GM23338 (cell line): ENCODE data around the gene ACHE. TPM values are rescaled to one million over a fixed set of nuclear protein-coding genes. Genes with fewer than 3 reads are reported as not detected.

ENCODE experiments used
- ATAC-seq: fragments of 200-7000 bp; cut with Tn5 transposase; 3 replicates; pipeline ENCODE4 v1.9.1; 2020
- DNase-seq: peaks from one replicate; pipeline ENCODE4 v3.0.0-alpha.2; 2015; ENCODE audit warnings: low spot score
- H2AFZ ChIP-seq: fragments of 200-600 bp; sonication (generic); 2 replicates; pipeline ENCODE4 v1.8.0; 2016; ENCODE audit warnings: antibody characterized with exemption, mild to moderate bottlenecking, moderate library complexity
- H3F3A ChIP-seq: fragments of 200-600 bp; sonication (generic); replicated peaks from 2 replicates; pipeline ENCODE4 v1.8.0; 2017; ENCODE audit warnings: antibody characterized with exemption, mixed run types, low read depth
- H3K27ac ChIP-seq: fragments of 200-600 bp; sonication (generic); 2 replicates; pipeline ENCODE4 v1.6.1; 2016; ENCODE audit warnings: low read depth
- H3K27me3 ChIP-seq: fragments of 200-600 bp; sonication (generic); 2 replicates; pipeline ENCODE4 v1.8.0; 2016; ENCODE audit warnings: mild to moderate bottlenecking, mixed run types, moderate library complexity; ENCODE audit not compliant: insufficient read depth
- H3K36me3 ChIP-seq: fragments of 200-600 bp; sonication (generic); 2 replicates; pipeline ENCODE4 v1.8.0; 2016; ENCODE audit warnings: mild to moderate bottlenecking; ENCODE audit not compliant: insufficient read depth
- H3K4me1 ChIP-seq: fragments of 200-600 bp; sonication (generic); 2 replicates; pipeline ENCODE4 v1.8.0; 2016; ENCODE audit warnings: mild to moderate bottlenecking, moderate library complexity; ENCODE audit not compliant: insufficient read depth
- H3K4me2 ChIP-seq: fragments of 200-600 bp; sonication (generic); 2 replicates; pipeline ENCODE4 v1.7.1; 2017; ENCODE audit warnings: mixed run types
- H3K4me3 ChIP-seq: fragments of 200-600 bp; sonication (generic); 2 replicates; pipeline ENCODE4 v1.6.1; 2016; ENCODE audit warnings: mixed run types
- H3K79me2 ChIP-seq: fragments of 200-600 bp; sonication (generic); replicated peaks from 2 replicates; pipeline ENCODE4 v1.8.0; 2017; ENCODE audit warnings: mild to moderate bottlenecking; ENCODE audit not compliant: insufficient read depth
- H3K9me2 ChIP-seq: fragments of 200-600 bp; sonication (generic); 2 replicates; pipeline ENCODE4 v1.8.0; 2017; ENCODE audit not compliant: insufficient read depth
- H4K20me1 ChIP-seq: fragments of 200-600 bp; sonication (generic); replicated peaks from 2 replicates; pipeline ENCODE4 v1.8.0; 2017; ENCODE audit warnings: mild to moderate bottlenecking; ENCODE audit not compliant: insufficient read depth
- H3K27ac Mint-ChIP-seq: 2 replicates; pipeline ENCODE4 v1.8.0; 2020; ENCODE audit warnings: inconsistent platforms, mild to moderate bottlenecking, moderate library complexity, mixed read lengths
- H3K27me3 Mint-ChIP-seq: 3 replicates; pipeline ENCODE4 v1.8.0; 2022; ENCODE audit warnings: low read depth, mild to moderate bottlenecking, moderate library complexity, mixed read lengths, inconsistent platforms; ENCODE audit not compliant: insufficient read depth, poor library complexity
- H3K36me3 Mint-ChIP-seq: 3 replicates; pipeline ENCODE4 v1.8.0; 2021; ENCODE audit warnings: low read depth, mild to moderate bottlenecking, inconsistent platforms, moderate library complexity, mixed read lengths
- H3K4me1 Mint-ChIP-seq: 3 replicates; pipeline ENCODE4 v1.8.0; 2020; ENCODE audit warnings: mild to moderate bottlenecking, inconsistent platforms, mixed read lengths
- H3K4me3 Mint-ChIP-seq: 3 replicates; pipeline ENCODE4 v1.8.0; 2021; ENCODE audit warnings: moderate library complexity, mild to moderate bottlenecking, inconsistent platforms, mixed read lengths
- H3K9me3 Mint-ChIP-seq: 3 replicates; pipeline ENCODE4 v1.8.0; 2020; ENCODE audit warnings: moderate library complexity, mild to moderate bottlenecking, inconsistent platforms, mixed read lengths
- EZH2phosphoT487 ChIP-seq: fragments of 200-600 bp; sonication (generic); IDR thresholded peaks from one replicate; pipeline ENCODE4 v1.8.1; 2018; ENCODE audit warnings: antibody characterized with exemption; ENCODE audit not compliant: unreplicated experiment
- JUNB ChIP-seq: IDR thresholded peaks from one replicate; pipeline ENCODE4 v1.6.1; 2016; ENCODE audit warnings: antibody characterized with exemption; ENCODE audit not compliant: unreplicated experiment
- NANOG ChIP-seq: IDR thresholded peaks from 2 replicates; pipeline ENCODE4 v1.6.1; 2016; ENCODE audit warnings: antibody characterized with exemption, borderline replicate concordance
- POLR2AphosphoS5 ChIP-seq: IDR thresholded peaks from 2 replicates; pipeline ENCODE4 v1.6.1; 2016; ENCODE audit warnings: antibody characterized with exemption, low read depth
- STAT1 ChIP-seq: IDR thresholded peaks from one replicate; pipeline ENCODE4 v1.6.1; 2016; ENCODE audit warnings: antibody characterized with exemption; ENCODE audit not compliant: unreplicated experiment
- ZNF331 ChIP-seq: fragments of 250-450 bp; sonication (Bioruptor Pico); IDR thresholded peaks from 2 replicates; pipeline ENCODE4 v1.5.0; 2020; ENCODE audit warnings: low read depth, mild to moderate bottlenecking, moderate library complexity
- polyA plus RNA-seq: library from polyadenylated mRNA; unstranded; fragments of >200 nt; fragmentation: Nextera tagmentation; extraction: Ambion mirVana; gene quantifications from 2 replicates; pipeline ENCODE4 v1.2.1, GENCODE V29; 2016
- total RNA-seq: library from RNA; depleted of rRNA; stranded (reverse); fragments of >200 nt; shearing (Covaris generic); gene quantifications from 2 replicates; pipeline ENCODE4 v1.2.3, GENCODE V29; 2014
- TF ChIP-seq, protein P1 (sequence below), 2 experiments: fragments of 200-600 bp in 1 of 2; sonication (generic) in 1 of 2; conservative IDR thresholded peaks; 2 replicates each; pipeline versions ENCODE4 v1.5.1 to v1.6.1; 2016 to 2017; ENCODE audit warnings: antibody characterized with exemption in 2 of 2, low read depth in 2 of 2, mild to moderate bottlenecking in 2 of 2, moderate library complexity in 1 of 2
- TF ChIP-seq, protein P2 (sequence below): IDR thresholded peaks from 2 replicates; pipeline ENCODE4 v1.6.1; 2016; ENCODE audit warnings: antibody characterized with exemption

The ACHE gene
- total and polyA plus RNA-seq, 2 experiments from 2014 or later: 3.6 to 3.7 TPM

DNA sequence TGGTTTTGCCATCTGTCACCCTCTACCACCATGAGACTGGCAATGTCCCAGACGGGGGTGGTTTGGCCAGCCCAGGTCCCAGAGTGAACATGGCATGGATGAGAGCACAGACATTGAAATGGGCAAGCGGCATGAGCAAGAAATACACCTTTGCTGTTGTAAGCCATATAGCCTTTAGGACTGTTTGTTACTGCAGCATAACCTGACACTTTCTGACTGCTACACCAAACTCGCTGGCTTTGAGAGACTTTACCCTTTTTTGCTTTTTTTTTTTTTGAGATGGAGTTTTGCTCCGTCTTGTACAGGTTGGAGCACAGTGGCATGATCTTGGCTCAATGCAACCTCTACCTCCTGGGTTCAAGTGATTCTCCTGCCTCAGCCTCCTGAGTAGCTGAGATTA, 48.5 kb upstream of the ACHE start (continued):
- TF ChIP-seq, protein P1, sequence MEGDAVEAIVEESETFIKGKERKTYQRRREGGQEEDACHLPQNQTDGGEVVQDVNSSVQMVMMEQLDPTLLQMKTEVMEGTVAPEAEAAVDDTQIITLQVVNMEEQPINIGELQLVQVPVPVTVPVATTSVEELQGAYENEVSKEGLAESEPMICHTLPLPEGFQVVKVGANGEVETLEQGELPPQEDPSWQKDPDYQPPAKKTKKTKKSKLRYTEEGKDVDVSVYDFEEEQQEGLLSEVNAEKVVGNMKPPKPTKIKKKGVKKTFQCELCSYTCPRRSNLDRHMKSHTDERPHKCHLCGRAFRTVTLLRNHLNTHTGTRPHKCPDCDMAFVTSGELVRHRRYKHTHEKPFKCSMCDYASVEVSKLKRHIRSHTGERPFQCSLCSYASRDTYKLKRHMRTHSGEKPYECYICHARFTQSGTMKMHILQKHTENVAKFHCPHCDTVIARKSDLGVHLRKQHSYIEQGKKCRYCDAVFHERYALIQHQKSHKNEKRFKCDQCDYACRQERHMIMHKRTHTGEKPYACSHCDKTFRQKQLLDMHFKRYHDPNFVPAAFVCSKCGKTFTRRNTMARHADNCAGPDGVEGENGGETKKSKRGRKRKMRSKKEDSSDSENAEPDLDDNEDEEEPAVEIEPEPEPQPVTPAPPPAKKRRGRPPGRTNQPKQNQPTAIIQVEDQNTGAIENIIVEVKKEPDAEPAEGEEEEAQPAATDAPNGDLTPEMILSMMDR (conservative IDR thresholded peaks at IDR 0.05; ENCODE audit: low read depth in 2 of 2): no peak
- TF ChIP-seq, protein P2, sequence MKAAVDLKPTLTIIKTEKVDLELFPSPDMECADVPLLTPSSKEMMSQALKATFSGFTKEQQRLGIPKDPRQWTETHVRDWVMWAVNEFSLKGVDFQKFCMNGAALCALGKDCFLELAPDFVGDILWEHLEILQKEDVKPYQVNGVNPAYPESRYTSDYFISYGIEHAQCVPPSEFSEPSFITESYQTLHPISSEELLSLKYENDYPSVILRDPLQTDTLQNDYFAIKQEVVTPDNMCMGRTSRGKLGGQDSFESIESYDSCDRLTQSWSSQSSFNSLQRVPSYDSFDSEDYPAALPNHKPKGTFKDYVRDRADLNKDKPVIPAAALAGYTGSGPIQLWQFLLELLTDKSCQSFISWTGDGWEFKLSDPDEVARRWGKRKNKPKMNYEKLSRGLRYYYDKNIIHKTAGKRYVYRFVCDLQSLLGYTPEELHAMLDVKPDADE: no peak
- TF ChIP-seq JUNB: no peak

DNA sequence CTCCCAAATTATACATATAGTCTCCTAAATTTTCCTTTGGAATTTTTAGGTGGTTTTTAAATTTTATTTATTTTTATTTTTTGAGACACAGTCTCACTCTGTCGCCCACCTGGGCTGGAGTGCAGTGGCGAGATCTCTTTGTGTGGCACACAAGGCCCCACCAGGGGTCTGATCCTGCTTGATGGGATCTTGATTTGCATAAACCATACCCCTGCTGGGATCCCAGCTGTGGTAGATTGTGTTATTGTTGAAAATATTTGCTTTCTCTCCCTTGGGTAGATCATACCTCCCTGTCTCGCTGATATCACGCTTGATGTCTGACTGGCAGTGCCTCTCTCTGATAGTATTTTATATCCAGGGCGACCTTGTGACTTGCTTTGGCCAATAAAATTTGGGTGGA, 48.0 kb upstream of the ACHE start:
- peaks cover 9% of the 10 kb centered on the region for H3K27me3 Mint-ChIP-seq
- no peak overlapping the region for H3K4me3 ChIP-seq
- no peaks in the 10 kb centered on the region for H3K36me3 ChIP-seq
- H3K27ac ChIP-seq: peak overlapping the region; percentile 32; the same call in 1 of the 2 replicates
- H3K4me1 ChIP-seq: peaks cover 16% of the 10 kb centered on the region
- H2AFZ ChIP-seq: no peak overlapping the region
- H3K4me2 ChIP-seq: no peak overlapping the region
- H3F3A ChIP-seq: no peaks in the 10 kb centered on the region
- no peak overlapping the region for H3K4me3 Mint-ChIP-seq
- H3K9me2 ChIP-seq: no peaks in the 10 kb centered on the region
- H3K4me1 Mint-ChIP-seq: peaks cover 20% of the 10 kb centered on the region
- H3K36me3 Mint-ChIP-seq: peaks cover 18% of the 10 kb centered on the region
- DNase-seq: no peak
- no peaks in the 10 kb centered on the region for H3K79me2 ChIP-seq
- H3K27me3 ChIP-seq: no peaks in the 10 kb centered on the region
- H4K20me1 ChIP-seq: no peaks in the 10 kb centered on the region
- 0 out of 2 replicates have a peak overlapping the region, but pooled peaks have one; percentile 70 for H3K27ac Mint-ChIP-seq
- ATAC-seq: peak; percentile 76
- peaks cover 28% of the 10 kb centered on the region for H3K9me3 Mint-ChIP-seq
- TF ChIP-seq ZNF331 (CRISPR knock-in tag) (no peak), EZH2phosphoT487 (no peak), JUNB (no peak), STAT1 (no peak), NANOG (0 out of 2 replicates have a peak, but pooled peaks have one; percentile 6), POLR2AphosphoS5 (no peak)
- TF ChIP-seq, protein P1 (conservative IDR thresholded peaks at IDR 0.05; ENCODE audit: low read depth in 2 of 2): no peak
